ENCODE results near the gene MLPH.

Gene MLPH, protein sequence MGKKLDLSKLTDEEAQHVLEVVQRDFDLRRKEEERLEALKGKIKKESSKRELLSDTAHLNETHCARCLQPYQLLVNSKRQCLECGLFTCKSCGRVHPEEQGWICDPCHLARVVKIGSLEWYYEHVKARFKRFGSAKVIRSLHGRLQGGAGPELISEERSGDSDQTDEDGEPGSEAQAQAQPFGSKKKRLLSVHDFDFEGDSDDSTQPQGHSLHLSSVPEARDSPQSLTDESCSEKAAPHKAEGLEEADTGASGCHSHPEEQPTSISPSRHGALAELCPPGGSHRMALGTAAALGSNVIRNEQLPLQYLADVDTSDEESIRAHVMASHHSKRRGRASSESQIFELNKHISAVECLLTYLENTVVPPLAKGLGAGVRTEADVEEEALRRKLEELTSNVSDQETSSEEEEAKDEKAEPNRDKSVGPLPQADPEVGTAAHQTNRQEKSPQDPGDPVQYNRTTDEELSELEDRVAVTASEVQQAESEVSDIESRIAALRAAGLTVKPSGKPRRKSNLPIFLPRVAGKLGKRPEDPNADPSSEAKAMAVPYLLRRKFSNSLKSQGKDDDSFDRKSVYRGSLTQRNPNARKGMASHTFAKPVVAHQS

DNA sequence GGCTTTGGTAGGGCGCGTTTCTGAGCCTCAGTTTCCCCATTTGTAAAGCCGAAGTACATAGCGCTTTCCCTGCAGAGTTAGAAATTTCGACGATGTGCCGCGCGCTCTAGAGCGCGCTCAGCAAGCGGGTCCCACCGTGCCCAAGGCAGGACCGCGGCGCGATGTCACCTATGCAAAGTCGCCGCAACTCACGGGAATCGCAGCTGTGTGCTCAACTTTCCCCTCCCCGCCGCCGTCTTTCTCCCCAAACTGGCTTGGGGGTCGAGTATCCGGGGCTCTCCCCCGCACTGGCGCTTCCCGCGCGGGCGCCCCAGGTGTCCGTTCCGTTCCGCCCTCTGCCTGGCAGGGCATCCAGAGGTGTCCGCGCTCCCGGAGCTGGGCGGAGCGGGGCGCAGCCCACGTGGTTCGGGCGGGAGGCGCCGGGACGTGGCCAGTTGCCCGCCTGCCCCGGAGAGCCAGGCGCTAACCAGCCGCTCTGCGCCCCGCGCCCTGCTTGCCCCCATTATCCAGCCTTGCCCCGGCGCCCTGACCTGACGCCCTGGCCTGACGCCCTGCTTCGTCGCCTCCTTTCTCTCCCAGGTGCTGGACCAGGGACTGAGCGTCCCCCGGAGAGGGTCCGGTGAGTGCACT is at the start of gene MLPH:
Gene MLPH, plus strand, starts transcription at position 433 of the 630 bp plus-strand sequence. CDS start 6,176 bp downstream, outside the sequence.
- no peak for DNase-seq

DNA sequence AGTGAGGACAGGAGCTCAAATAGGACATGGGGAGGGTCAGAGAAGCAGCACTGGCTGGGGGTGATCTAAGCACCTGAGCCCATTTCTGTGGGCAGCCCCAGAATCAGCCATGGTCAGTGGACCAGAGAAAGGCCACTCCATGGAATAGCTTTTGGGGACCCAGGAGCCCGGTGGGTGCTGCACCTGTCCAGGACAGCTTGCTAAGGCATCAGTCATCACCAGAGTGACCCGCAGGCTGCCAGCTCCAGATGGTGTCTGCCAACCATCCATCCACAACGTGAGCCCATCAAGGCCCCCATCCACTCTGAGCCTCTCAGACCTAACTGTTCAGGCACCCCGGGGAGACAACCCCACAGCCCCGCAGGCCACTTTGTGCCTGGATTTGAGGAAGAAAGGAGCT is 49.5 kb upstream of the MLPH start:
- no peak for DNase-seq

DNA sequence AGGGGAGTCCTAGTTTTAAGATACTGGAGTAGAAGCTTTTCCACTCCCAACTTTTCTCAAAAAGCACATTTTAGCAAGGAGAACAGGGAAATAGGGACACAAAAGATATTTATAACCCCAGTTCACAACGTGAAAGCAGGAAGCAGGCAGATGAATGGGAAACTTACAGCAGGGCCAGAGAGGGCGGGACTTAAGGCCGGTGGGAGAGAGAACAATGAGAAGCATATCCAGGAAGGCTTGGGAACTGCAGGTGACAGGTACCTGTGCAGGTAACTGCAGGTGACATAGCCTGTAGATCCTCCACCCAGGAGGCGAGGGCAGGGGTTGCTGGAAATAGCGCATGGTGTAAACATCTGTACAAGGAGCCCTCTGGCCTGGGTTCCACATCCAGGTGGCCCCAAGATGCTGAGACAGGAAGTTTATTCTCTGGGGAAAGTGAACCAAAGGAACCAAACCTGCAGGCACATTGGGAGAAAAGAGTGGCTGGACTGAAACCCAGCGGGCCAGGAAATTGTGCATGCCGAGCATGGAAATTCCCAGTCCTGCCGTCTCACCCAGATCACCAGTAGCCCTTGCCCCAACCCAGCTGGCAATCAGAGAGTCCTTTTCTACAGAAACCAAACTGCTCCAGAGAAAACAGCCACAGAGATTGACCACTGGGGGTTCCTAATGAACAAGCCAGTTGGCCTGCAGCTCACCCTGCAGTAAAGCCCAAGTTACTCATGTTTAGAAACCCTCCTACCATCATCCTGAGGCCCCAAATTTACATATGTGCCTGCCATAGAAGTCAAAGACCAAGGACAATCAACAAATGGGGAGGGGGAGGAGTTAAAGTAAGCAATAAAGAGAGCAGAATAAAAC is 48.7 kb upstream of the MLPH start:
- DNase-seq, result peak; percentile 11

DNA sequence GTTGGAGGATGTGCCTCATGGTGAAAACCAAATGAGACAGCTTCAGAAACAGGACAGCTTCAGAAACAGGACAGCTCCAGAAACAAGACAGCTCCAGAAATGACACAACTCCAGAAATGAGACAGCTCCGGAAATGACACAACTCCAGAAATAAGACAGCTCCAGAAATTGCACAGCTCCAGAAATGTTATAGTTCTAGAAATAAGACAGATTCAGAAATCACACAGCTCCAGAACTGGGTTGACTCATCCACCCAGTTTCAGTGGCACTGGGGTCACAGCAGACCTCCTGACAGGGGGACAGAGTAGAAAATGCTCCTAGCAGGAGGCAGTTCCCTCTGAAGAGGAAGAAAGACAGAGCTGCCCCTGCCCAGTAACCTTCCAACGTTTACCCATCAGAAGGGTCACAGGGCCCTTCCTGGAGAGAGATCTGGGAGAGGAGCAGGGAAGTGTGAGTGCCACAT is 46.2 kb upstream of the MLPH start:
- DNase-seq, result no peak

DNA sequence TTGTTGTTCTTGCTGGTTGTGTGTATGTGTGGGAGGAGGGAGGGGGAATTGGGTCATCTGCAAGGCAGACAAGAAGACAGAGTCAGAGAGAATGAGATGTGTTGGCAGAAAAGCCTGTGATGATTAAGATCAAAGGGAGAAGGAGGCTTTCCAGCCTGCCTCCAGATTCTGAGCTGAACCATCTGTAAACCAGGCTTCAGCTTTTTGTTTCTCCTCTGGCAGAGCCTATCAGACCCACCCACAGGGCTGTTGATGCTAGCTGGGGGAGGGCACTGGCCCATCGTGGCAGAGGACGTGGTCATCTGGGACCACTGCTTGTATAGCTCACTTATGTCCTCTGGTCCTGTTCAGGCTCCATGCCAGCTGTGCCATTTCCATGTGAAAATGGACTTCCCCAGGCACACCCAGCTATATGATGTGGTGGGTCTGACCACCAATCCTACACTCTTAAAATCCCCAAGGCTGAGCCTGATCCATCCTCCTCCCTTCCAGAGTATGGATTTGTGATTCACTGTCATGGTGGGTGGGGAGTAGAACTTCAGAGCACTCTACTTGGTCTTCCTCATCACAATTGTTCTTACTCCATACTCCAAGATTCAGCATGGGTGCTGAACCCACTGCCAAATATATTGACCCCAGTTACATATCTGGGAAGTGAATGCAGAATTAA is 45.3 kb upstream of the MLPH start:
- DNase-seq, result no peak

DNA sequence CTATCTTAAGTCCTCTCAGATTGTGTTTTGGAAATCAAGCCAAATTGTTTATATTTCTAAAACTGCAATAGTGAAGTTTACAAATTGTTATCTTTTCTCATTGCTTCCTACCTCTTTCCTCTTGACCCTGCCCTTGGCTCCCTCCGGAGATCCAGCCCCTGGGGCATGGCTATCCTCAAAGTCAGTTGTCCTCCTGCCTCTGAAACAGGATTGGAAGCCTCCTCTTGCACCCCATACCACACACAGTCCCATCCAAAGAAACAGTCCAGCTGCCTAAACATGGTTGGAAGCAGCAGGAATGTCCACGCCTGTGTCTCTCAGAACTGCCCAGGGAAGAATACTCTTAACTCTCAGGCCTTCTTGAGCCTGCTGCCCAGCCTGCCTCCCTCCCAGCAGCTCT is 43.0 kb upstream of the MLPH start:
- DNase-seq, result no peak

DNA sequence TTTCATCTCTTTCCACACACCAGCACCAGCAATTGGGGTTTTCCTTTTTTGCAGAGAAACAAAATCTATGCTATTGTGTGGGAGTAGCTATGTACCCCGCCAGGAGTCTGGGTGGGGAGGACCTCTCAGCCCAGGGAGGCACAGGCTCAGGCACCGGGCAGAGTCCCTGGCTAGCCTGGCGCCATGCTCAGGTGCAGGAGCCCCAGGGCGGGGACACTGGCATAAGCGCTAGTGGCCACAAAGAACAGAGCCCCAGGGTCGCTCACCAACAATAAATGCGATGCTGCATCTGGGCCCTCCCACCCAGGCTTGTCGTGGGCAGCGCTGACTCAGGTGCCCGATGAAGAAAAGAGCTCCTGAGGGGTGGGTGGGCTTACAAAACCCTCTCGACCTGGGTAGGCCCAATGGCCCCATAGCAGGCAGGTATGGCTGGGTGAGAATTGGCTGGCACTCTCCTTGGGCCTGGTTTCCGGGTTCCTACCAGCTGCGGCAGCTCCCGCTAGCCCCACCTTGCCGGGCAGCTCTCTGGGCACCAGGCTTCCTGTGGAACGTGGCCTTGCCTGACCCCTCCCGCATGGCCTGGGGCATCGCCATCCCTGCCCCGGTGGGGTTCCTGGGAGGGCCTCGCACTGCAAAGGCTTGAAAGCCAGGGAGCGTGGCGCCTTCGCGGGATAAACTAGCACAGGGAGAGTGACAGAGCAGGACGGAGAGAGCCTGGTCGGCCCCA is 41.3 kb upstream of the MLPH start:
- DNase-seq, result no peak

DNA sequence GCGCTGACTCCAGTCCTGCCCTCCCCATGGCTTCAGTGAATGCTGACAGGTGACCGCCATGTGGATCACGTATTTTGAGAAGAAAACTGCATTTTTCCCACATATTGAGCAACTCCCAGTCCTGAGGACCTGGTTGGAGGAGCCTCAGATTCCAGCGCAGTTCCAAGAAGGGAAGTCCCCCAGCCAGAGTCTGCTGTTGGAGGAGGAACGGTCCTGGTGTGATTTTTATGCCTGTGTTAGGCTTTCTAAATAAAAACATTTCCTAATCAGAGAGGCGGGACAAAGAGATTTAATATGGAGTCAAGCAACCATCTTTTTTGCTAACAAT is 40.7 kb upstream of the MLPH start:
- DNase-seq, result no peak

DNA sequence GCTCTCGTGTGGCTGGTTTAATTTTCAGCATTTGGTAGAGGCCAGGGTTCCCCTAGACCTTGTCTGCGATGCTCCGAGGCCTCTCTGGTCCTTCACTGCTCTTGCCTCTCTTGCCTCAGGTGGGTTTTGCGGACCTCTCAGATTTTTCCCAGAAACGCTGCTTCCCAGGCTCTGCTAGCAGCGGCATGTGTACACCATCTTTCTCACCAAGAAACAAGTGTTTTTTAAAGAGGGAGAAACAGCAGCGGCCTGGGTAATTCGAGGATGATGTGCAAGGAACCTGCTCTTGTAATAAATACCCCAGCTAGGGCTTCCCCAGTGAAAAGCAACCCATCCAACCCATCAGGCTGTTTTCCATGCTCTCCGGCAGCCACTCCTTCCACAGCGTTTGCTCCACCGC is 39.6 kb upstream of the MLPH start:
- DNase-seq, result no peak

DNA sequence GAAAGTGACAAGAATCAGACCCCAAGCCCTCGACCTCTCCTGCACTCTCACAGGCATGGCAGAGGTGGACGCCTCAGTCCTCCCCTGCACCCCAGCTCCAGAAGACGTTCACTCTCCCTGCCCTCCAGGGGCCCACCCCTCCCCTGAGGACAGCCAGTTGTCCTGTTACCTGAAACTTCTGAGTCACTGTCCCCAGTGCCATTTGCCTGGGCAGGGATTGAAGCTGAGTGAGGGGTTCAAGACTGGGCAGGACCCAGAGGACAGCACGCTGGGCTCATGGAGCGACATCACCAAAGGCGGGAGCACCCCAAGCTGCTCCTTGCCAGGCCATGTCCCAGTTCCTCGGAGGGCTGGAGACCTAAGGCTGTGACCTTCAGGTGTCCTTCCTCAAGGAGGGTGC is 38.9 kb upstream of the MLPH start:
- DNase-seq, result no peak

DNA sequence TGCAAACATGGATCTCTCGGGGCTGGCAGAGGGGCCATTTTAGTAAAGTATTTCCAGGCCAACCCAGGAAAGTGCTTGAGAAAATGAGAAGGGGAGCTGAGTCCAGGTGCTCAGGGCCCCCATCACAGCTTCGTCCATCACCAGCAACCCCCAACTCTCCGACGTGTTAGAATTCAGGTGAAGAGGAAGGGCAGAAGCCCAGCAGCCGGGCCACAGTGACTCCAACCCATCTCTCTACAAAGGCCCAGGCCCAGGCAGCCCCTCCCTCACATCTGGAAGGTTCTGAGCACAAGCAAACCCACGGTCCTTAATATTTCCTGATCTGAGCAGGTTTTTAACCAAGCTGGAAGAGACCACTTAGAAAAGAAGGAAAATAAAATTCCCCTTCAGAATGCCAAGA is 38.4 kb upstream of the MLPH start:
- DNase-seq, result no peak

DNA sequence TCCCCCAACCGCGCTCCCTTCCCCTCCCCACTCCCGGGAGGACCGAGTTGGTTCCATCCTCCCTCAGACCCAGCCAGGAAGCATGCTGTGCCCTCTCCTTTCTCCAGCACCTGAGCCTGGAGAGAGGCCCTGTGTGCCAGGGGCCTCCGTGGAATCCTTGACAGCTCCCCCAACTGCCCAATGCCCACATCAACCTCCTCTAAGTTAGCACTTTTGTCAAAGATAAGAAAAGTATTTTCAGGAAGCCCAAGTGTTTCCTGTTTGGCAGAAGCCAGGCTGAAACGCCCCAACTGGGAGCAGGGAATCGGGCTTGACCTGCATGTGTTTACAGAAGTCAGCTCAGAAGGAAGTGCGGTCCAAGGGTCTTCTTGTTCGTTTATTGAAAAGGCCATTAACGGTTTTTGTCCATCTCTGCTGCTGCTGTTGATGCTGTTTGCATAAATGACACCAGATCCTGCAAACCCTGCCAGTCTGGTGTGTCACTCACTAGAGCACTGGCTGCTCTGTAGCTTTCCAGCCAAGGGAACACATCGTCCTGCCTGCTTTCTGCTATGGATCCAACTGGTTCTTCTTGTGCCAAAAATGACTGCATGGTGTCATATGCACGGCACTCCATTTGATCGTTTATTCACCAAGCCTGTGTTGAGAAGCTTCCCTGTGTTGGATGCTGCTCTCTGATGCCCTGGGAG is 37.7 kb upstream of the MLPH start:
- no peak for DNase-seq

DNA sequence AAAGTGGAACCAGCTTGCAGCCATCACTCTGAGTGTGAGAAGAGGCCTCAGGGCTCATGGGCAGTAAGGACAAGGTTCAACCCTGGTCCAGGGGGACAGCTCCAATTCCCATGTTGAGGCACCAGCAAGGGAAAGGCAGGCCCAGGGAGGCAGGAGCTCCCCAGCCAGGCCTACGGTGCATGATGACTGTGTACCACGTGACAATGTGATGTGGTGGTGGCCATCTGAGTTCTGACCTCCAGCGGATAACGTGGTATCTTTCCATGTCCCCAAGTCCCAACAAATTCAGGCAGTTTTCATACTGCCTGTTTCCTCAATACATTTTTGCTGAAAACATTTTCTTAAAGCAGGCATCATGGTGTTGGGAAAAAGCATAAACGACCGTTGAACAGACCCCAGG is 36.9 kb upstream of the MLPH start:
- DNase-seq, result no peak

DNA sequence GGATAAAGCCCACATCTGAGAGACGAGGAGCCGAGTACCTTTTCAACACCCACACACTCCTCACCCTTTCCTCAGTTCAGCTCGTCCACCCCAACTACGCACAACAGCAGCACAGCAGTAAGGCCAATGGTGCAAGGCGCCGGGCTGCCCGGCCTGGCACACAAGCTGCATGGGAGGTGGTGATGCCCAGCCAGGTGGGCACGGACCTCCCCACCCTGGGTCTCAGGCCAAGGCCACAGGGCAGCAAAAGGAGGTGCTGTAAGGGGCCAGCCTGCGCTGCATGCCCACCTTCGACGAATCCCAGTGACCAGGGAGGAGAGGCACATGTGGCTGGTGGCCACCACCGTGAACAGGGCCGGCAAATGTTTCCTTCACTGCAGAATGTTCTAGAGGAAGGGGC is 36.5 kb upstream of the MLPH start:
- no peak for DNase-seq

DNA sequence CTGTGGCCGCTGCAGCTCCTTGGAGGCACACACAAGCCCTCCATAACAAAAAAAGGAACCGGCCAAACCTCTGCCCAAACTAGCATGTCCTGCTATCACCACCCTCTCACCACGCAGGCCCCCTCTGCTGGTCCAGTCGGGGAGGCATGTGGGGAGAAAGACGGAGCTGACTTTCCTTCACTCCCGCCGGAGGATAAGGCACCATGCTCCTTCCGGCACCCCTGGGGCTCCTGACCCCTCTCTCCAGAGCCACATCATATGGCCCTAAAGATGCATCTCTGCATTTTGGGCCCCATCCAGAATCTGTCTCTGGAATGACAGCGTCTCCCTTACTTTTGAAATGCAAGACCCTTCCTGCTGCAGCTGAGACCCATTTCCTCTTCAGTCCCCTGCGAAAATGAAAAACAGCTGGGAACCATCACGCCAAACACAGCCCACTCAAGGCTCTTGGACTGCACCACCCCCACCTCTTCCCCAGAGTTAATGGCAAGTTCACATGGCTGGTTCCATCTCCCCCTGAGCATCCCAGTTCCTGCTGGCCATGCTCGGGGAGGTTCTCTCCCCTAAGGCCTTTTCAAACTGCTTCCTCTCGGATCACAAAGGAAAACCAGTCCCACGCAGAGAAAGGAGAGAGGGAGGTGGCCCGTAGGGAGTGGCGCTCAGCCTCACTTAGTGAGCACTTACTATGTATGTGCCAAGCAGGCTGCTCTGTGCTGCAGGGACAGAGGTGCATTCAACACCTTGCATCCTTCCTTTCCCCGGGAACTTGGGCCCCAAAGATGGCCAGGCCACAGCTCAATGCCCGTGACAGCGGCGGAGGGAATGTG is 35.2 kb upstream of the MLPH start:
- DNase-seq, result no peak

DNA sequence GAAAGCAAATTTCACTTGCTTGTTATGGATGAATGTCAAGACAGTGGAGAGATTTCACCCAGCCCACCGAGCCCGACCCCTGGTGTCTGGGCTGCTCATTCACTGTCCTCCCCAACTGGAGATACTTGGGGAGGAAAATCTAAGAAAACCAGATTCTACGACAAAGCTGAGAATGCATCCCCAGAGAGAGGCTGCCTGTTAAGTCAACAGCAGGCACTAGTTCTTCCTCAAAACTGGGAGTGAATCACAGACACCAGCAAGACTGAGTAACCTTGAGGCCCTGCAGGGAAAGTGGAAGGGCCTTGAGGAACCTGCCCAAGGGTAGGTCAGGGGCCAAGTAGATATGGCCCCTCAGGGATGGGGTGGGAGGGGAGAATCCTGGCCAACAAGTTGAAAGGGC is 34.2 kb upstream of the MLPH start:
- DNase-seq, result no peak

DNA sequence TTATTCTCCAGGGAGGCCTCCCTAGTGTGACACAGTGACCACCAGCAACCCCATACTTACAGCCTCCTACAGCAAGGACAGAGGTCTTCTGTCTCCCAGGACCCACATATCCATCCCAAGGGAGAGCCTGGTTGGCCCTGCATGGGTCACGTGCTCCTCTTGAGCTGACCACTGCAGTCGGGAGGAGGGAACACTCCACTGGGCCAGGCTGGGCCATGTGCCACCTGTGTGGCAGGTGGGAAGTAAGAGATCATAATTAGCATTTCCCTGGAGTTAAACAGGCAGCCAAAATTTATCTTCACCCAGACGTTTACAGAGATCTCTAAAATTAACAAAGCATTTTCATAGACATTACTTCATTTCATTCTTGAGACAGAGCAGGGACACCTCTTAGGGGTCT is 33.4 kb upstream of the MLPH start:
- no peak for DNase-seq

DNA sequence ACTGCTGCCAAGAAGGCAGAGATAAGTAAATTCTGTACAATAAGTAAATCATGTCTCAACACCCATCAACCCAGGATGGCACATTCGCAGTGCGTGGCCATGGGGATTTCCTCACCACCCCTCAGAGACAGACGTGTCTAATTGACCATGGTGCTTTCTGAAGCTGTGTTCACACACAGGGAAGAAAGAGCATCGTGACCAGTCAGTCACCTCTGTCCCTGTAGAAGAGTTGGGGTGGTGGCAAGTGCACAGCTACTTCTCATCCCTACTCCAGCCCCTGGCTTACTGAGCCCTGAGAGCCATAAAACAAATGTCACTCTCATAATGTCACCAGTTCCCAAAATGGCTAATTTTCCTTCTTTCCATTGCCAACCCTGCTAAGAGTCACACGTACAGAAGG is 31.3 kb upstream of the MLPH start:
- no peak for DNase-seq

DNA sequence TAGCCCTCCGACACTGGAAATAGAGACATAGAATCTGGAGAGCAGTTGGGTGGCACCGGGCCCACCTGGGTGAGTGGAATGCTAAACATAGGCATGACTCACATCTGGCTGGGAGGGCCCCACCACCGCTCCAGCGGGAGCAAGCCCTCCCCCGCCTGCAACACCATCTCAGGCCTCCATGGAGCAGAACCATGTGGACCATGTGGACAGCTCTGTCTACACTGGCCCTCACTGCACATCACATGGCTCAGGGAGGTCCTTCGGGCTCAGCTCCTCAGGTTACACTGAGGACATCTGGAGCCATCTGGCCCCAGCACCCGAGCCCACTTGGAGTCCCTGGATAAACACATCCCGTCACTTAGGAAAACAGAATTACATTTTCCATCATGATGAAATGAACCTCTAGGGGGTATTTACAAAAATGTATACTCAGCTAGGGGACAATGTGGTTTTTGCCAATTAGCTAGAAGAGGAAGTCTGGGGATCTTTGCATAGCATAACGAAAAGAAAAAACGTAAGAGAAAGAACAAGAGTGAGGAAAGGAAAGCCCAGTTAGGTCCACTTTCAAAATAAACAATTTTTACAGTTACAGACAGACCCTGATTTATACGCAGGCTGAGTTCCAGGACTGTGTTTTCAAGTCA is 30.7 kb upstream of the MLPH start:
- no peak for DNase-seq

DNA sequence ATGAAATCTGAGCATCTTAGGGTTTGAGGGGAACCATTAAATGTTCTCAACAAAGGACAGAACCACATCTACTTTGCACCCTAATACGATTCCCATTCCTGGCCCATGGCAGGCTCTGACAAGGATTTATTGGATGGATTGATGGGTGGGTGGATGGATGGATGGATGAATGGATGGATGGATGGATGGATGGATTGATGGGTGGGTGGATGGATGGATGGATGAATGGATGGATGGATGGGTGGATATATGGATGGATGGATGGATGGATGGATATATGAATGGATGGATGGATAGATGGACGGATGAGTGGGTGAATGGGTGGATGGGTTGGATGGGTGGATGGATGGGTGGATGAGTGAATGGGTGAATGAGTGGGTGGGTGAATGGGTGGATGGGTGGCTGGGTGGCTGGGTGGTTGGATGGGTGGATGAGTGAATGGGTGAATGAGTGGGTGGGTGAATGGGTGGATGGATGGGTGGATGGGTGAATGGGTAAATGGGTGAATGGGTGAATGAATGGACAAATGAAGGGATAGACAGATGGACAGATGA is 29.6 kb upstream of the MLPH start:
- no peak for DNase-seq

Data from NCI-H1105 treated with DMSO at 0.1 percent for 48 hours (cell line).